GM12875 (cell line): Measurements from ENCODE around the gene LGALS14.

Source experiments
- H3K4me3 ChIP-seq: one replicate; pipeline ENCODE4 v1.5.1; 2011; ENCODE audit warnings: low read depth, low read length, control low read depth
- CTCF ChIP-seq: IDR thresholded peaks from 2 replicates; pipeline ENCODE4 v1.5.1; 2011; ENCODE audit warnings: low read depth, mild to moderate bottlenecking, control low read depth, inconsistent platforms, low read length, moderate library complexity, borderline replicate concordance; ENCODE audit not compliant: insufficient read depth

Gene LGALS14

GRCh38 chr19:39733841-39734240 lies 29.6 kb downstream of the LGALS14 start:
- no peak overlapping the region for H3K4me3 ChIP-seq
- no peak for TF ChIP-seq CTCF

GRCh38 chr19:39735688-39736087 lies 31.4 kb downstream of the LGALS14 start:
- TF ChIP-seq CTCF, result no peak
- no peak overlapping the region for H3K4me3 ChIP-seq

GRCh38 chr19:39736088-39736487 lies 31.8 kb downstream of the LGALS14 start:
- no peak for TF ChIP-seq CTCF
- H3K4me3 ChIP-seq, result no peak overlapping the region

GRCh38 chr19:39737351-39737750 lies 33.1 kb downstream of the LGALS14 start:
- TF ChIP-seq CTCF, result no peak

GRCh38 chr19:39737891-39738290 lies 33.6 kb downstream of the LGALS14 start, which contains the start of gene CLC:
TSS of gene CLC (minus strand) at chr19:39738029. CDS start at chr19:39737952, 77 bp downstream.
- no peak for TF ChIP-seq CTCF
- no peak within 1 kb of the TSS for H3K4me3 ChIP-seq

More at GRCh38 chr19:39737351-39737750, 33.1 kb downstream of the LGALS14 start:
- H3K4me3 ChIP-seq, result no peak overlapping the region

- no peak for TF ChIP-seq CTCF
- no peak overlapping the region for H3K4me3 ChIP-seq
Observed at GRCh38 chr19:39738814-39739213, 34.5 kb downstream of the LGALS14 start.

- no peak for TF ChIP-seq CTCF
- no peak overlapping the region for H3K4me3 ChIP-seq
Observed at GRCh38 chr19:39740395-39740794, 36.1 kb downstream of the LGALS14 start.
